Activated CD8-positive, alpha-beta memory T cell treated with anti-CD3 and anti-CD28 coated beads for 36 hours (primary cell): ENCODE results near the gene EXTL2. TPM values are rescaled to one million over a fixed set of nuclear protein-coding genes. Genes with fewer than 3 reads are reported as not detected.
"Not testable (repeated sequence)": the region's sequence is repeated elsewhere in the genome, so short reads cannot be mapped to it uniquely, and the experiment has no call there.

ENCODE experiments used
- CTCF ChIA-PET: fragments of 350-600 bp; sonication (Branson Sonifier 250); formaldehyde crosslinking; loops from one replicate; lab custom pipeline; 2021; ENCODE audit warnings: antibody characterized with exemption; lab: Charles Lee
- POLR2A ChIA-PET: fragments of 350-600 bp; sonication (Branson Sonifier 250); formaldehyde crosslinking; loops from one replicate; lab custom pipeline; 2021; ENCODE audit warnings: antibody characterized with exemption; lab: Charles Lee
- total RNA-seq, 2 experiments: library from RNA; stranded (reverse); gene quantifications; one replicate each; pipeline ENCODE4 v1.2.3, GENCODE V29; 2021

Gene EXTL2
- total RNA-seq, 2 experiments from 2014 or later: 14.6 to 14.9 TPM

GRCh38 chr1:100869996-100870395, 24.6 kb downstream of the EXTL2 start:
- POLR2A ChIA-PET: no interaction called here

DNA sequence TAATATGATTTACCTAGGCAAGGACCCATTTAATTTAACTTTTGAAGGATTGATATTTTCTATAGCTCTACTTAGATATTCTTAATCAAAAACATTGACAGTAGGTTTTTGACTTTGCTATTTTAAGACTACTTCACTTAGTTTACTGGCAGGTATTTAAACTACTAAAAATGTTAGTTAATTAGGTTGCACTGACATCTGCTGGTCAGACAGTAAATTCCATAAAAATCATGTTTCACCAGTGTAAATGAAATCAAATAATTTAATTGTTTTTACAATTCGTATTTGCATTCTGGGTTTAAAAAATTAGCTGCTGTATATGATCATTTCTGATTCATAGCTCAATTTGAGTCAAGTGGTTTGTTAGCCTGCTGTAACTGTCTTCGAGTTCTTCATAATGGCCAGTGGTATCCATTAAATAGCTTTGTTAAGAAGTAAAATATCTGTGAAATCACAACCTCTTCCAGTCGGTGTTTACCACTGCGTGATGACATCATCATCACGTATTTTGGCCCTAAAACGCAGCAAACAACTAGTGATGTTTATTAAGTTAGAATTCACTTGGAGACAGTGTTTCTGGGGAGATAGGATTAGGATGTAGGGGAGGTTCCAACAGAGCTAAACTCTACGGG, 26.2 kb downstream of the EXTL2 start:
- CTCF ChIA-PET: interaction anchor here (0.8 to 2.9 kb wide), 7 partner anchors 18 to 412 kb away, joined by 3 to 13 read pairs (median 3); no protein-coding TSS in a partner anchor
- POLR2A ChIA-PET: no interaction called here

More at GRCh38 chr1:100869996-100870395, 24.6 kb downstream of the EXTL2 start:
- CTCF ChIA-PET: interaction anchor here (1.0 to 2.9 kb wide), 2 partner anchors 114 to 409 kb away, joined by 3 to 11 read pairs; no protein-coding TSS in a partner anchor

- CTCF ChIA-PET: interaction anchor here (2.7 kb wide), 1 partner anchor 404 kb away, joined by 13 read pairs; no protein-coding TSS in a partner anchor
- POLR2A ChIA-PET: no interaction called here
These were observed 27.8 kb downstream of the EXTL2 start for GRCh38 chr1:100866901-100867206.

GRCh38 chr1:100866041-100866900, 28.4 kb downstream of the EXTL2 start:
- ChIA-PET POLR2A (no interaction called here), CTCF (interaction anchor here (2.7 kb wide), 1 partner anchor 403 kb away, joined by 13 read pairs; no protein-coding TSS in a partner anchor)

- CTCF ChIA-PET: interaction anchor here (0.6 kb wide), 1 partner anchor 247 kb away, joined by 4 read pairs; no protein-coding TSS in a partner anchor
- POLR2A ChIA-PET: no interaction called here
These were observed 32.1 kb downstream of the EXTL2 start for GRCh38 chr1:100862591-100862990.

DNA sequence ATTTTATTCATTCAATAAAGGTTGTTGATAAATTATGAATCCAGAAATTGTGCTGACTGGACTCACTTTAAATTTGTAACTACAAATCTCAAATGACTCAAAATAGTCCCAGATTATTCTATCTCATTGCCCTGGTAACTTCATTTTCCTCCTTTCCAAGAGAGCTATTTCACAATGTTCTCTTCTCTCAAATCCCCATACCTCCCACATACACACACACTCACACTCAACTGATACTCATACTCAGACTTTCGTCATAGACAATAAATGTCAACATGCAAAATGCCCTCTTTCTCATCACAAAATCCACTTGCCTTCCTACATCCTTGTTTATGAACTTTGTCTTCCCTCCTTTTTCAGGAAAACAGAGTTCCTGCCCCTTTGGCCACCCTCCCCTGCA, 33.3 kb downstream of the EXTL2 start:
- ChIA-PET CTCF (no interaction called here), POLR2A (no interaction called here)

GRCh38 chr1:100860397-100860991, 34.1 kb downstream of the EXTL2 start:
- ChIA-PET POLR2A (no interaction called here), CTCF (no interaction called here)

DNA sequence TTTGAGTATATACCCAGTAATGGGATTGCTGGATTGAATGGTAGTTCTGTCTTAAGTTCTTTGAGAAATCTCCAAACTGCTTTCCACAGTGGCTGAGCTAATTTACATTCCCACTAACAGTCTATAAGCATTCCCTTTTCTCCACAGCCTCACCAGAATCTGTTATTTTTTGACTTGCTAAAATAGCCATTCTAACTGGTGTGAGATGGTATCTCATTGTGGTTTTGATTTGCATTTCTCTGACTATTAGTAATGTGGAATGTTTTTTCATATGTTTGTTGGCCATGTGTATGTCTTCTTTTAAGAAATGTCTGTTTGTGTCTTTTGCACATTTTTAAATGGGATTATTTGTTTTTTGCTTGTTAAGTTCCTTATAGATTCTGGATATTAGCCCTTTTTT, 39.5 kb downstream of the EXTL2 start:
- CTCF ChIA-PET, POLR2A ChIA-PET: not testable (repeated sequence)

DNA sequence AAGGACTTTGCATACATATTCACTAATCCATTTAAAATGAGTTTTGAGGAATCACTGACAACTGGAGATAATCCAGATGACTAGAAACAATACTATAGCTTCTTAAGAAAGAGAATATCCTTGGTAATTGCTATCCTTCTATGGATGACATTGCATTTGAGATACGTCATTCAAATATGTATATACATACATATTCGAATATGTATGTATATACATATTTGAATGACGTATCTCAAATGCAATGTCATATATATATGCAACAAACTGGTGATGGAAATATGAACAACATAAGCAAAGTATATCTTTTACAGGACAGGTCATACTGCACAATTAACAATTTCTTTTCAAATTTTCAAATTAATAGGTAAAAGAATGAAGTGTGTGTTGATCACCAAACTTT, 41.7 kb downstream of the EXTL2 start:
- POLR2A ChIA-PET: no interaction called here

DNA sequence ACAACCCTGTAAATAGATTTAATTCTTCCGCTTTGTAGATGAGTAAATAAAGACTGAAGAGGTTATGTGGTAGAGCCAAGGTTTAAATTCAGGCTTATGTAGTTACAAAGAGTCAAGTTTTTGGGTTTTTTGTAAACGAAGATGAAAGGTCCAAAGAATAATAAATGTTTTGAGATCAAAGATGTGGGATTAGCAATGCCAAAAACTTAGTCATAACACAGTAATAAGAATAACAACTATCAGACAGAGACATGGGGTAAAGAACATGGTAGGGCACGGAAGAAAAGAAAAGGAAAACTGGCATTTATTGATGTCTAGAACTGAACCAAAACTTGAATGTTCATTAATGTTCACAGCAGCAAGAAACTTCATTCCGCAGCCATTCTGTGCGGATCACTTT, 42.9 kb downstream of the EXTL2 start:
- ChIA-PET POLR2A (no interaction called here), CTCF (no interaction called here)

More for the DNA sequence above, 41.7 kb downstream of the EXTL2 start:
- CTCF ChIA-PET: no interaction called here

GRCh38 chr1:100847361-100848082, 47.1 kb downstream of the EXTL2 start:
- CTCF ChIA-PET: no interaction called here
- POLR2A ChIA-PET: no interaction called here

DNA sequence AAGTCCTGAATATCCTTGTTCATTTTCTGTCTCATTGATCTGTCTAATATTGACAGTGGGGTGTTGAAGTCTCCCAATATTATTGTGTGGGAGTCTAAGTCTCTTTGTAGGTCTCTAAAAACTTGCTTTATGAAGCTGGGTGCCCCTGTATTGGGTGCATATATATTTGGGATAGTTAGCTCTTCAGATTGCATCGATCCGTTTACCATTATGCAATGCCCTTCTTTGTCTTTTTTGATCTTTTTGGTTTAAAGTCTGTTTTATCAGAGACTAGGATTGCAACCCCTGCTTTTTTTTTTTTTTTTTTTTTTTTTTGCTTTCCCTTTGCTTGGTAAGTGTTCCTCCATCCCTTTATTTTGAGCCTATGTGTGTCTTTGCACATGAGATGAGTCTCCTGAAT, 51.5 kb downstream of the EXTL2 start:
- CTCF ChIA-PET, POLR2A ChIA-PET: not testable (repeated sequence)

DNA sequence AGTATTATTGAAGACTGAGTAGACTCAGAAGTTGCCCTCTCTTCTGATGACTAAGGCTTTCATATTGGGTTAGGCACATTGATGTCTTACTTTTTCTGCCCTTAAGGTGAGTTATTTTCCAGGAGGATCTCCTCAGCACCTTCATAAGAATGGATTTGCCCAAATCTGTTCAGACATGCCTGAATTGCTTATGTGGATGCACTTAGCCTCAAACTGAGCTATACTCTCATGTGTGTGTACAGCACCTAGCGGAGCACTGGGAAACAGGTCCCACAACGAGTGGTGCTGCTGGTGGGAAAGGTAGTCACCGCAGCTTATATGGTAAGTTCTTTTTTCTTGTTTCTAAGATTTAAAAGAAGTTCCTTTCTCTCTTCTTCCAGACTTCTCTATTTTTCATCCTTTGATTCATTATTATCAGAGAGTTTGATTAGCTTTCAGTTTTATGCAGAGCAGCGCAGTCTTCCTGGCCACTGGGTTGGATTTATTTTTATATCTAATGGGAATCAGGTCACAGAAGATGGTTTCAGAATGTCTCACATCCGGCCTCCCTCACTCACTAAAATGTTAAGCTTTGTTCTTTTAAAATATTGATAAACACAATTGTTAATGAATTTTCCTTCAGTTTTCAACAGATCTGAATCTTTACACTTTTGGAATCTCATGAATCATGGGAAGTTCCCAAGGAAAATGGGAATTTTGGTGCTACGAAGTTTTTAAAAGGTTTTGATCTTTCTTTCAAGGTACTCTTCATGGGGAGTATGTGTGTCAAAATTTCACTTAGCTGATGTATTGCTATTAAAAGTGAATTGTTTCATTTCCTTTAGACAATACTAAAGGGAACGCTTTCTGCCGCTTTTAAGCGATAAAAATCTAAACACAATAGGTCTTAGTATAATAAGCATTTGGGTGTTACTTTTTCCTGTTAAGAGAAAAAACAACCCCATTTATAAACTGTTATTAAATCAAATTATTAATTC, 58.5 kb downstream of the EXTL2 start:
- CTCF ChIA-PET: no interaction called here
- POLR2A ChIA-PET: no interaction called here

- ChIA-PET POLR2A (no interaction called here), CTCF (no interaction called here)
These were observed 59.6 kb downstream of the EXTL2 start for GRCh38 chr1:100834777-100835660.

DNA sequence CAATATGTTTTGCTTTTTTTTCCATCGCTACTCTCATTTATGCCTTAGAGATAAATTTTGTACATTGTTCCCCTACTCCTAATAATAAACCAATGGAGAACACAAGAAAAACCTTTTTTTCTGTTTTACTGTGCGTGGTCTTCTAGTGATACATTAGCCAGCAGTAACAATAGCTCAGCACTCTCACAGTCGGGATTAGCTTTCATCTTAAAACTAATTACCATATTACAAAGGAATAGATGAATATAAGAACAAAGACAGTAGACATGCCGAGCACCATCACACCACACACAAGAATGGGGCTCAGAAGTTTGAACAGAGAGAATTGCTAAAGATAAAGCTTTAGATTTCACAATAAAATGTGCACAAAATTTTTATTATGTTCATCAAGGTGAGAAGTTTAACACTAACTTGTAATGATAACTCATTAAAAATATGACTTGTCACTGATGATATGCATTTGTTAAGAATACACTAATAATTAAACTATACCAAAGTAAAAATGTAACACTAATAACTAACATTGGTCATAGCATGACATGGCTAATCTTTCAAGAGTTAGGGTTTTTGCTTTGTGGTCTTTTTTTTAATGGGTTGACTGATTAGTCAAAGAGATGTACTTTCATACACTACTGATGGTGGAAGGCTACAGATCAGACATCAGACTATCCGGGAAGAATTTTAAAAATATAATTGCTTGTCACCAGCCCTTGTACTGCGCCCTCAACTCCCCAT, 61.8 kb downstream of the EXTL2 start:
- ChIA-PET POLR2A (no interaction called here), CTCF (no interaction called here)

- POLR2A ChIA-PET, CTCF ChIA-PET: not testable (repeated sequence)
These were observed 69.0 kb downstream of the EXTL2 start for GRCh38 chr1:100825666-100826065.
